OCI-LY3 (cell line): ENCODE measurements around the gene SLC9A7.

ENCODE experiments used
- CTCF ChIP-seq: fragments of 200-600, 300-600 bp; sonication (generic); IDR thresholded peaks from 2 replicates; pipeline ENCODE4 v1.5.1; 2014; ENCODE audit warnings: antibody characterized with exemption, low read length, low read depth
- EZH2phosphoT487 ChIP-seq: fragments of 200-600 bp; shearing (Covaris generic); IDR thresholded peaks from 2 replicates; pipeline ENCODE4 v1.6.1; 2018; ENCODE audit warnings: antibody characterized with exemption, mixed run types, low read depth

GRCh38 chrX:46636223-46636622 is 122.7 kb downstream of the SLC9A7 start:
- TF ChIP-seq CTCF (no peak), EZH2phosphoT487 (no peak)
